Activated CD4-positive, alpha-beta T cell treated with anti-CD3 and anti-CD28 coated beads for 1 hour (primary cell): ENCODE data around the gene CAPZB.

Source experiments
- DNase-seq: peaks from one replicate; pipeline ENCODE4 v3.0.0-alpha.2; 2020

Gene CAPZB

DNA sequence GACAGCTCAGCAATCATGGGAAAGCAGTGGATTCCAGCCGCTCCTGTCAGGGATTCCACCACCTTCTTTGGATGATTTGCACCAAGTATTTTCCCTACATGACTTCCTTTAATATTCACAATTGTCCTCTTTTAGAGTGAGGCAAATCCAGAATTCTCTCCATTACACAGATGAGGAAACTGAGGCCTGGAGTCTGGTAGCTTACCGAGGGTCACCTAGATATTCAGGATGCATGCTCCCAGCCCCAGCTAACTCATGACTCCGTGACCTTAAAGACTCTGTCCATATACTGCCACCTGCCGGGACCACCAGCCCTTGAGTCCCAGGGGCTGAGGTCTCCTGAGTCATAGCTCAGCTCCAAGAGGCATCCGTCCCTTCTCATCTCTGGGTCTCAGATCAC lies 80.6 kb downstream of the CAPZB start:
- DNase-seq: no peak

GRCh38 chr1:19403256-19403655 lies 82.1 kb downstream of the CAPZB start:
- no peak for DNase-seq

GRCh38 chr1:19402031-19402813 lies 83.1 kb downstream of the CAPZB start:
- DNase-seq: no peak

DNA sequence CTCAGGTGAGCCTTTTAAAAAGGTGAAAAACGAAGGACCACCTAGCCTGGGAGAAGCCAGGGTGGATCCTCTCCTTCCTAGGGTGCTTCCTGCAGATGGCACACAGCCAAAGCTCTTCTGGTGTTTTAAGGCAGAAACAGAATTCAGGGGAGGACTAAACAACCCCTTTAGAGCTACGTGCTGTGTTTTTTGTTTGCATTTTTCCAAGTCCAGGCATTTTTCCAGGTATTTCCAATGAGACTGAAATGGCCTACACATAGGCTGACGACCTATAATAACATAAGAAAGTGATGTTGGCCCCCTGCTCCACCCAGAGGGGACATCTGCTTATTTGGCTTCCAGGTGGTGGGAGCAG lies 83.8 kb downstream of the CAPZB start:
- no peak for DNase-seq

- DNase-seq: no peak
These were observed 84.3 kb downstream of the CAPZB start for GRCh38 chr1:19400875-19401534.

GRCh38 chr1:19400192-19400611 lies 85.1 kb downstream of the CAPZB start:
- no peak for DNase-seq

- DNase-seq: no peak
These were observed 87.0 kb downstream of the CAPZB start for GRCh38 chr1:19398309-19398760.

DNA sequence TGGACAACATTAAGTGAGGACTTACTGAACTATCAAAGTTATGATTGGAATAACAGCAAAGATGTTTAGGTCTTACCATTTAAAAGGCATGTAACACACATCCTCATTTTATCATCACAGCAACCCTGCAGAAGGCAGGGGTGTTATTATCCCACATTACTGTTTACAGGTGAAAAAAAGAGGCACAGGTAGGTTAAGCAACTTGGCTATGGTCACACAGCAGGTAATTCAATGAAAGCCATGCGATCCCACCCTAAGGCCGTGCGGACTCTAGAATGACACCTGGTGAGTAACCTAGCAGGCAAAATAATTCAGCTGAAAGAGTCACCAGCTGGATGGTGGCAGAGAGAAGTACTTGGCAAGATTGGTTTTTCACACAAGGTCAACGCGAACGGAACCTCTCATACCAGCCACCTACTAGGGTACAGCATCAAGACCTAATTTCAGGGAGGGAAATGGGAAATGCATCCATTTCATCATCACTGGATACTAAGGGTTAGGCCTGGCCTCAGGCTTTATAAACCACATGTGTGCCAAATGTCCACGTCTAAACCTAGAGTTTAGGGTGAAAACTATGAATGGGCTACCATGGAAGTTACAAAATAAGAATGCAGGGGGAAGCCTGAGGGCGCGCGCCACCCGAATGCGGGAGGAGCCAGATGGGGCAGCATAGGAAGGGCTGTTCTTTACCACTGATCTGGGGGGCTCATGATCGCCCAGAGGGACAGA lies 88.0 kb downstream of the CAPZB start:
- no peak for DNase-seq

DNA sequence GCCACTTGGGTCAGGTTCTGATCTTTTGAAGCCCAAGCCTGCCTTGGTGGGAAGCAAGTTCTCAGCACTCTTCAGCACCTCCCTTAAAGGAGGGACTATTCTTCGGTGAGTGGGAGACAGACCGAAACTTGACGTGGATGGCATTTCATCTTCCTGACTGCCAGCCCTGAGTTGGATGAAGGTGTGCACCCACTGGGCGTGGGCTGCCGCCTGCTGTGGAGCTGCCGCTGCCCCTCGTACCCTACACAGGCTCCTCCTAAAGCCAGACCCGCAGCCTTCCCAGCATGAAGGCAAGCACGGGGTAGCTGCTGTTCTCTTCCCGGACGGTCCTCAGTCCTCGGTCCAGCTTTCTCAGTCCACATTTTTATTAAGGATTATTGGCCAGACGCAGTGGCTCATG lies 89.1 kb downstream of the CAPZB start:
- DNase-seq: no peak

DNA sequence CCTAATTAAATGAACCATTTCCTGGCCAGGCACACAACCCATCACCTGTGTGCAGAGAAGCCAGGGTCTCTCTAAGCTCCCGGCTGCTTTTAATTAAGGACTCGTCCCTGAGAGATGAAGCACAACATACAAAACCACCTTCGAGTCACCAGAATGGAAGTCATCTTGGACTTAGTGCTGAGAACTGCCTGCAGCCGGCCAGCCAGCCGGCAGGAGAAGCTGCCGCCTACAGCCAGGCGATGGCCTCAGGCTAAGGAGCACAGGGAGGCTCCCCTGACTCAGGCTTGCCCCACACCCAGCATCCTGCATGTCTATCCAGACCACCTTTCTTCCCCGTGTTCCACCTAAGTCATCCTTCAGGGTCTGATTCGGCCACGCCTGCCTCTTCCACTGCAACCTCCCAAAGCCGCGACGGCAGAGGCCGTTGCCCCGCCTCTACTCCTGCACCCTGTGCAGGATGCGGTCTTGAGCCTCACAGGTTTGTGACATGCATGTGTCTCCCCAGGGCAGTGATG lies 89.6 kb downstream of the CAPZB start:
- no peak for DNase-seq

DNA sequence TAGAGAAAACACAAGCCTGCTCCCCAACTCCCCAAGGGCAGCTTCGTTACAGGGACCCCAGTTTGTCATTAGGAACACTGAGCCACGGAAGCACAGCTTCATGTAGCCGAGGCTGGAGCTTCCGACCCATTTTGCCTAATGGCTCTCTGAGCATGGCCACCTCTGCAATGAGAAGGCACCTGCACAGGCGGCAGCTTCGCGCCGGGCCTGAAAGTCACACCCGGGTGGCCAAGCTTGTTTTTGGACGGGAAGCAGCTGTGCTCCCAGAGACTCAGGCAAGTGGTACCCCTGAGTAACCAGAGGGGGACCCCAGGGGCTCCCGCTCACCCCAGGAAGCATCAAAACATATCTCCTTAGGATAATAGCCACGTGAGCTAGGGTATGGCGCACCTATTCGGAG lies 92.3 kb downstream of the CAPZB start:
- no peak for DNase-seq

DNA sequence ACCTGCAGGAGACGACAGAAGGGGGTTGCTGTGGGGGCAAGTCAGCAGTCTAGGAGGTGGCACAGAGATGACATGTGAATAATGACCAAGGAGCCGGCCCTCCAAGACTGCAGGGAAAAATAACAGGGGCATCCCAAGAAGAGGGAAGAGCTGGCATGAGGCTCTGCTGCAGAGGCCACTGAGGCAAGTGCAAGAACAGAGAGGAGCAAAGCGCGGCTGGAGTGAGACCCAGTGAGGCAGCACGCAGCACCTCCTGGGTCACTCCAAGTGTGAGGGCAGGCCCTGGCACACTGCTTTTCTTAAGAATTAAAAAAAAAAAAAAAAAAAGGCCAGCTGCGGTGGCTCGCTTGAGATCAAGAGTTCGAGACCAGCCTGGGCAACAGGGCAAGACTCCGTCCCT lies 93.1 kb downstream of the CAPZB start:
- no peak for DNase-seq

DNA sequence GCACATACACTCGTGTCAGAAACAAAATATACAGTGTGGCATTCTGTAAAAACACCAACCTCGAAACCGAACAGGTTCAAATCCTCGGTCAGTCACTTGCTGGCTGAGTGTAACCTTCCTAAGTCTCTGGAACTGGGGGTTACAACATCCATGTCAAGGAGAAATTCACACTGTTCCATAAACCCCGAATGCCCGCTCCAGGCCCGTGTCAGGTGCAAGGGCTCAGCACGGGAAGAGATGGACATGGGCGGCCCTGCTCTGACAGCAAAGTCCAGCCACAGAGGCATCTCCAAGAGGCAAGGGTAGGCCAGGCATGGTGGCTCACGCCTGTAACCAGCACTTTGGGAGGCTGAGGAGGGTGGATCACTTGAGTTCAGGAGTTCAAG lies 93.8 kb downstream of the CAPZB start:
- DNase-seq: no peak

DNA sequence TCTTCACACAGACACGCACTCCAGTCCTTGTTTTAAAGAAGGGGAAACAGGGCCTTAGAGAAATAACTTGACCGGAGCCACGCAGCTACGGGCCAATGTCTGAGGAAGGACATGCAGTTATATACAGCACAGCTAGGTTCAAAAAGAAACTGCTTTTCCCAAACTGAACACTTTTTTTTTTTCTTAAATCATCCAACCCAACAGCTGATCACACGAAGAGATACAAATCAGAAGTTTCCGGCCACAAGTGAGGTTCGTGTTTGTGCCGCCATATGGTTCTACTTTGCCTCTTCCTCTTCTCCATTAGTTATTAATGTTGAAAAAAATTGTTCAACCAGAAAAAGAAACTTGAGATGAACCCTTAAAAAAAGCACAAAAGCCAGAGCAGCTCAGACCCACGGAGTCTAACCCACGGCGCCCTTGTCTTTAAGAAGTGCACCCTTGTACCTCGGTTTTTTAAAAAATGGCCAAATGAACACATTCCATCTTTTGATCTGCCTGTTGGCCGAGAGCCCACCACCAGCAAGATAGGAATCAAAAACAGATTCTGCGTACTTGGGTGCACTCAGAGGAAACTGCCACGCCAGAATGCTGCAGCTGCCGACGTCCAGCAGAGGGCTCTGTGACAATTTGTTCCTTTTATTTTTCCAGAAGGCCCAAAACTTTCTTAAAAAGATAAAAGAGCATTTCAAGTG lies 94.3 kb downstream of the CAPZB start:
- peak; percentile 45 for DNase-seq

DNA sequence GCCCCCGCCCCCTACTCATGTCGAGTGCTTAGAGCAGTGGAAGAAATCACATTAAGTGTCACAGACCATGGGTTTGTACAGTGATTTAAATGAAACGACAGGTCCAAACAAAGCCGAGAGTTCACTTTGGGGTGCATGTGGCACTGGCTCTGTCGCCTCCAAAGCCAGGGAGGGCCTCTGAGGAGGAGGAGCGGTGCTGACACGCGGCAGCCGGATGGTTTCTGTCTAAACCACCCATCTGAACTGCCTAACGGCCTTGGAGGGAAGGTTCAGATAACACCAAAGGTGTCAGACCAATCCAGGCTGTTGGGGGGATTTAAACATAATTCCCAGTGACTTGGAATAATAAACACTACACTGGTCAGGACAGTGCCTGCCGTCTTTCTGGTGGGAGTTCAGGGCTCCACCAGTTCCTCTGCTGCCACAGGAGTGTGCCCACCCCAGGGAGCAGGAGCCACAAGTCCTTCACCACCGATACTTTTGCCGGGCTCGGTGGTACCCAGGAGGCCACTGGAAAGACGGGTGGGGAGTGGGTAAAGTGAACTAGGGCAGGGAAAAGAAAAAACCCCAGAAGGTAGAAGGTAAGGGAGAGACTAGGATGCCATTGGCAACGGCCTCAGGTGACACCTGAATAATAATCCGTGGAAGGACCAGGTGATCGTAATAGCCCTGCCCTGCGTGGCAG lies 95.0 kb downstream of the CAPZB start:
- DNase-seq: no peak

DNA sequence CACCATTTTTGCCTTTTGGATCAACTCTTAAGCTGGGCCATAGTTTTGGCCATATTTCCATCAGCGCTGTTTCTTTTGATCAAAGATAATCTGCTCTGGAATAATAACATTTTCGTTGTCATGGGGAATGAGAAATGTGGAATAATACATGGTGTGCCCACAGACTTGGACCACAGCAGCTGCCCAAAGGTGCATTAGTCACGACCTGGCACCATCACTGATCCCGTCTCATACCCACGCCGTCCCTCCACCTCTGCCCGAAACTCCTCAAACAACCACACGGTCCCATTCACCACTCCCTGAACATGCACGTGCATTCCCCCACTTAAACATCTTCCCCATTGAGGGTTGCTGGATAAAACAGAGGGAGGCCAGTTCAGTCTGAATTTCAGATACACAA lies 96.4 kb downstream of the CAPZB start:
- no peak for DNase-seq

GRCh38 chr1:19387045-19387467 lies 98.3 kb downstream of the CAPZB start:
- no peak for DNase-seq

GRCh38 chr1:19385869-19386591 lies 99.3 kb downstream of the CAPZB start:
- DNase-seq: no peak

GRCh38 chr1:19385221-19385620 lies 100.1 kb downstream of the CAPZB start:
- no peak for DNase-seq

GRCh38 chr1:19384772-19385187 lies 100.6 kb downstream of the CAPZB start:
- DNase-seq: no peak

DNA sequence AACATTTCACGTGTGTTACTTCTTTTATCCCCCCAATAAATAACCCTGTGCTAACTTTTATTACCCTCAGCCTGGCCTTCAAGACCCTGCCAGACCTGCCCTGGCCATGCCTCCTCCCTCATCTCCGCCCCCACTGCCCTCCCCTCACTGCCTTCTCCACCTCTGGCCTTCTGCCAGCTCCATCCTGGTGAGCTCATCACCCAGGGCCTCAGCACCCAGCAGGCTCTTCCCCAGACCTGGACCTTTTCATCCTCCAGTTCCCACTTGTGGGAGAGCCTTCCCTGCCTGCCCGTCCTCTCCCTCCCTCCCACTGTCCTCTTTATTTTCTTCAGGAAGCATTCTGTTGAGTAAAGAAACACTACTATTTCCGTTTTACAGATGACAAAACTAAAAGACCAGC lies 101.2 kb downstream of the CAPZB start:
- no peak for DNase-seq

DNA sequence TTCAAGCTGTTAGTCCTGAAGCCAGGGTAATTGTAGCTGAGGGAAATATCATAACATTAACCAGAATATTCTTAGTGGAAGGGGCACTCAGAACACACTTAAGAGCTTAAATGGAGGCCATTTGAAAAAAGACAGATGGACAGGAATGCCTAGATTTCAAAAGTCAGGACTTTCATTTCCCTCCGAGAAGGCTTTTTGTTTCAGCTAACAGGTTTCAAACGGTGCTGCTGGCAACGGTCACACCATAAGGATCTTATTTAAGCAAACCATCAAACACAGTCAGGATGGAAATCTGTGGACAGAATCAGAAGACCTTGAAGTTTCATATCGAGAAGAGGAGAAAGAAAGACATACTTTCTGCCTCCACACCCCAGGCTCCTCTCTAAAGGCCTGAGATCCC lies 103.1 kb downstream of the CAPZB start:
- DNase-seq: no peak
